ENCODE data around the gene FBXL20. TPM values are rescaled to one million over a fixed set of nuclear protein-coding genes. Genes with fewer than 3 reads are reported as not detected.

Gene FBXL20
- total and polyA plus RNA-seq, 2 of the 8 experiments (the other 6 are each of a cell fraction or from before 2014, with no cell fraction given) = 5.5 to 11.0 TPM

GRCh38 chr17:39318636-39319035 lies 82.8 kb downstream of the FBXL20 start:
- CTCF ChIA-PET (ENCODE audit: partially characterized antibody) = interaction anchor here (0.6 kb wide), 1 partner anchor 78 kb away, joined by 3 read pairs; no protein-coding TSS in a partner anchor
- no peak for TF ChIP-seq BCL11A (IDR thresholded peaks at IDR 0.05; ENCODE audit: low read depth in 2 of 2, low read length in 2 of 2)
- no peak for TF ChIP-seq SP1 (IDR thresholded peaks at IDR 0.05; ENCODE audit: low read depth, low read length)
- TF ChIP-seq SP2 (IDR thresholded peaks at IDR 0.05; ENCODE audit: low read length) = no peak
- no peak for TF ChIP-seq RAD21 (IDR thresholded peaks at IDR 0.05 in 1 of 2, conservative IDR thresholded peaks at IDR 0.05 in 1 of 2; ENCODE audit: low read depth in 2 of 2, low read length in 2 of 2)
- no peak for TF ChIP-seq NRF1 (IDR thresholded peaks at IDR 0.05; ENCODE audit: low read depth, low read length)
- TF ChIP-seq MAFK (IDR thresholded peaks at IDR 0.05; ENCODE audit: low read depth, low read length) = no peak
- TF ChIP-seq RXRA (IDR thresholded peaks at IDR 0.05; ENCODE audit: insufficient read depth, low read depth, low read length) = no peak
- TF ChIP-seq ATF2 (IDR thresholded peaks at IDR 0.05; ENCODE audit: low read length) = no peak
- TF ChIP-seq RNF2 (IDR thresholded peaks at IDR 0.05; ENCODE audit: borderline replicate concordance, low read depth, low read length, missing control alignments, poor library complexity, severe bottlenecking) = no peak

More at GRCh38 chr17:39318636-39319035, 82.8 kb downstream of the FBXL20 start:
- Histone ChIP-seq H3K4ac (replicated peaks; ENCODE audit: insufficient read length, low read depth, low read length) (no peak overlapping the region), H2BK120ac (replicated peaks; ENCODE audit: low read depth, low read length) (no peak overlapping the region), H3K27ac (ENCODE audit: low read depth, low read length) (no peak overlapping the region), H3K23me2 (ENCODE audit: low read depth, low read length) (no peaks in the 10 kb centered on the region), H4K20me1 (replicated peaks in 1 of 2; ENCODE audit: control insufficient read depth in 1 of 2, insufficient read depth in 2 of 2, low read length in 2 of 2) (no peaks in the 10 kb centered on the region), H3K9ac (replicated peaks in 1 of 4; ENCODE audit: extremely low read depth in 1 of 4, low read depth in 3 of 4, low read length in 3 of 4) (no peak overlapping the region), H3K23ac (ENCODE audit: insufficient read length) (no peak overlapping the region), H2AFZ (ENCODE audit: low read length) (no peak overlapping the region), H2BK20ac (ENCODE audit: low read length) (no peak overlapping the region), H3K14ac (ENCODE audit: insufficient read length) (no peak overlapping the region), H3K36me3 (ENCODE audit: control insufficient read depth in 2 of 4, insufficient read depth in 4 of 4, low read length in 3 of 4) (no peaks in the 10 kb centered on the region), H3K79me1 (ENCODE audit: low read depth, low read length) (no peaks in the 10 kb centered on the region), H2AK5ac (ENCODE audit: low read depth, low read length) (no peak overlapping the region), H2BK5ac (ENCODE audit: low read depth, low read length) (no peak overlapping the region), H4K8ac (ENCODE audit: extremely low read depth, insufficient read depth, low read length) (no peak overlapping the region), H3K4me1 (replicated peaks in 1 of 4; ENCODE audit: control insufficient read depth in 3 of 4, insufficient read depth in 4 of 4, low read length in 3 of 4) (no peaks in the 10 kb centered on the region), H4K91ac (replicated peaks; ENCODE audit: insufficient read length, low read length) (no peak overlapping the region), H2BK12ac (ENCODE audit: low read depth, low read length) (no peak overlapping the region), H2BK15ac (ENCODE audit: low read length) (no peak overlapping the region), H3K56ac (replicated peaks; ENCODE audit: insufficient read length, low read depth, low read length) (no peak overlapping the region), H4K5ac (ENCODE audit: insufficient read length, low read depth, low read length) (no peak overlapping the region), H3K9me3 (ENCODE audit: insufficient read depth in 2 of 2, low read depth in 1 of 2, low read length in 1 of 2) (no peaks in the 10 kb centered on the region), H3K4me3 (ENCODE audit: extremely low read depth in 1 of 4, insufficient read depth in 2 of 4, low read depth in 3 of 4, low read length in 4 of 4) (no peak overlapping the region), H3K4me2 (ENCODE audit: insufficient read depth in 1 of 2, low read depth in 2 of 2, low read length in 2 of 2) (no peak overlapping the region), H3K18ac (ENCODE audit: extremely low read depth, low read length) (no peak overlapping the region), H3K27me3 (replicated peaks in 1 of 4; ENCODE audit: control insufficient read depth in 3 of 4, extremely low read depth in 1 of 4, insufficient read depth in 3 of 4, low read length in 3 of 4) (no peaks in the 10 kb centered on the region), H3K79me2 (ENCODE audit: control insufficient read depth in 1 of 2, insufficient read depth in 2 of 2, low read length in 2 of 2) (no peaks in the 10 kb centered on the region)
- DNase-seq (ENCODE audit: low read depth in 1 of 2, low spot score in 2 of 2) = no peak
- no peak for FAIRE-seq
- POLR2A ChIA-PET (ENCODE audit: partially characterized antibody) = no interaction called here
- 93% methylated on average over 8 of the region's 8 CpGs; no CpG with 5 or more reads in 1 of the 2 experiments for WGBS, 2 experiments (ENCODE audit: extremely low coverage in 1 of 2, insufficient coverage in 1 of 2, insufficient read length in 1 of 2, insufficient replicate concordance in 2 of 2, low coverage in 1 of 2, low lambda C conversion rate in 2 of 2, missing lambda C conversion rate in 1 of 2)

Measured in H1 (cell line).